ENCODE results near the gene DLX6.

The DLX6 gene

DNA sequence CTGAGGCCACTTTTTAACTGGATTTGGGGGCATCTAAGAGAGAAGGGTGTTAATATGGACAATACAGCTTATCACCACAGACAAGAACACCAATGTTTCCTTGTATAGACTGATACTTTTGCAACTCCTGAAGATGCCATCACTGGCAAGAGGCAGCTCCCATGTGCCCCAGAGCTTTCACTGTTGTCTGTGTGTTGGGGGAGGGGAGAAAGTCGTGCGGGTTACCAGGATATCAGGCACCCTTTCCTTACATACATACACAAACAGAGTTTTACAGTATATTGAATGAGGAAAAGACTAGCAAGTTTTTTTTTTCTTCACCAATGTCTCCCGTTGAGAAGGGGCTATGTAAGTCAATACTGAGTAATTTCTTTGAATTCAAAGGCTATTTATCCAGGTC is 4.1 kb upstream of the DLX6 start:
- Mint-ChIP-seq H3K27ac (no peak overlapping the region), H3K4me1 (ENCODE audit: low read depth) (peaks cover 2% of the 10 kb centered on the region), H3K27me3 (ENCODE audit: low read depth) (peaks cover 91% of the 10 kb centered on the region), H3K4me3 (no peak overlapping the region), H3K9me3 (no peaks in the 10 kb centered on the region), H3K36me3 (ENCODE audit: low read depth) (no peaks in the 10 kb centered on the region)
- no peak for DNase-seq (ENCODE audit: low spot score)

DNA sequence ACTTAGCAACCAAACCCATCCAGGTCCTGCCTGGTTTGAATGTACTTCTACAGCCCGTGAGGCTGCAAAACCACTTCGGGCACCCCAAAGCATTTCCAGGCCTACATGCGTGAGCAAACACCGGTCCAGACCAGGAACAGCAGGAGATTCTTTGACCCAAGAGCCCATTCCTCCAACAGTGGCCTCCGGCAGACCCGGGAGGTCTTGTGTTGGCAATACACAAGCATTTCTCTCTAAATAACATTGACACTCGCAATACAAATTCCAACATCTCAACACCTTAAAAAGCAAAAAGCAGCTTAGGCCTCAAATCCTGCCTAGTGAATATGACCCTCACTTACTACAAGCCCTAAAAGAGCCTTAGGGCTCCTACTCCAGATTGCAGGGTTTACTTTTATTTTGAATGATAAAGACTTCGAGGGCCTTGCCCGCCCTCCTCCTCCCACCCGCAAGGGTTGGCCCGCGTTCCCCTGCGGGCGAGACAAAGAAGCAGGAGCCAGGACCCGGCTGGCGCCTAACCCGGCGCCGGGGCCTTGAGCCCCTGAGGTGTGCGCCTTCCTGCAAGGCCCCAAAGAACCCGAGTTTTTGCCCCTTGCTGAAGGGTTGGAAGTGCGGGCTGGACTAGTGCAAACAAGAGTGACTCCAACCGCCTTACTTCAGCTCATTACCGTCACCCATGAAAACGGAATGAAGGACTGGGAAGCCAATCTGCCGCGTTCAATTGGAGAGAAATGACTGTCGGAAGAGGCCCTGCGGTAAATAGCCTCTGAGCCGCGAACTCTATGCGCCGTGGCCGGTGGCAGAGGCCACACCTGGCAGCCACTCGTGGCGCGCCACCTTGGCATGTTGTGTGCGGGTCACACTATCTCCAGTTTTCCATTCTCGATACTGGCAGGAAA is 3.4 kb upstream of the DLX6 start:
- peaks cover 4% of the 10 kb centered on the region for H3K4me1 Mint-ChIP-seq (ENCODE audit: low read depth)
- DNase-seq (ENCODE audit: low spot score): no peak
- no peak overlapping the region for H3K4me3 Mint-ChIP-seq
- no peak overlapping the region for H3K27ac Mint-ChIP-seq
- peaks cover 88% of the 10 kb centered on the region for H3K27me3 Mint-ChIP-seq (ENCODE audit: low read depth)
- H3K36me3 Mint-ChIP-seq (ENCODE audit: low read depth): no peaks in the 10 kb centered on the region
- no peaks in the 10 kb centered on the region for H3K9me3 Mint-ChIP-seq

DNA sequence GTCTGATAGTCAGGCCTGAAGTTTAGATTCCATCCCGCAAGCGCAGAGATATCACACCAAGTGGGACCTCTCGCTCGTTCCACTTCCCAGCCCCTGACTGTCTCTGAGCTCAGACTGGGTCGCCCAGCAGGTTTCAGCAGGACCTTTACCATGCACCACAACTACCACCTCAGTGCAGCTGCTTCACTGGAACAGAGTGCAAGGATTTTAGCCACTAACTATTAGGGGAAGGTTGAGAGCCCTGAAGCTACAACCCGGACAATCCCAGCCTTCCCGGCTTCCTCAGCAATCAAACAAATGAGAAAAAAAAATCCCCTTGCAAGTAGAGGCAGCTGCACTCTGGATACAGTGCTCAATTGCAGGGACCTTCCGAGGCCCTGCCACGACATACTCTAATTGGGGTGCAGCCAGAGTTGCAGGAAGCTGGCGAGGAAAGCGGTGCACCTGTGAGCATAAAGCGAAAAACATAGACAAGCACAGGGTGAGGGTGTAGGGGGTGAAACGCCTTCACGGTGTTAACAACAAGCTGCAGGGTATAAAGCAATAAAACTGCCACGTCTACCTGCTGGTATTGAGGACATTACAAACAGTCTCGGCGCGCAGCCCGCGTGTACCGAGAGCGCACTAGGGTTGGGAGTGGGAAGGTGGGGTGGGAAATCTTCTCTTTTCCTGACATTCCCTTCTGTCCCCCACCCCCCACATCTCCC is 2.6 kb upstream of the DLX6 start:
- DNase-seq (ENCODE audit: low spot score): no peak
- no peaks in the 10 kb centered on the region for H3K9me3 Mint-ChIP-seq
- no peak overlapping the region for H3K27ac Mint-ChIP-seq
- H3K4me1 Mint-ChIP-seq (ENCODE audit: low read depth): peaks cover 4% of the 10 kb centered on the region
- no peak overlapping the region for H3K4me3 Mint-ChIP-seq
- no peaks in the 10 kb centered on the region for H3K36me3 Mint-ChIP-seq (ENCODE audit: low read depth)
- H3K27me3 Mint-ChIP-seq (ENCODE audit: low read depth): peaks cover 88% of the 10 kb centered on the region

DNA sequence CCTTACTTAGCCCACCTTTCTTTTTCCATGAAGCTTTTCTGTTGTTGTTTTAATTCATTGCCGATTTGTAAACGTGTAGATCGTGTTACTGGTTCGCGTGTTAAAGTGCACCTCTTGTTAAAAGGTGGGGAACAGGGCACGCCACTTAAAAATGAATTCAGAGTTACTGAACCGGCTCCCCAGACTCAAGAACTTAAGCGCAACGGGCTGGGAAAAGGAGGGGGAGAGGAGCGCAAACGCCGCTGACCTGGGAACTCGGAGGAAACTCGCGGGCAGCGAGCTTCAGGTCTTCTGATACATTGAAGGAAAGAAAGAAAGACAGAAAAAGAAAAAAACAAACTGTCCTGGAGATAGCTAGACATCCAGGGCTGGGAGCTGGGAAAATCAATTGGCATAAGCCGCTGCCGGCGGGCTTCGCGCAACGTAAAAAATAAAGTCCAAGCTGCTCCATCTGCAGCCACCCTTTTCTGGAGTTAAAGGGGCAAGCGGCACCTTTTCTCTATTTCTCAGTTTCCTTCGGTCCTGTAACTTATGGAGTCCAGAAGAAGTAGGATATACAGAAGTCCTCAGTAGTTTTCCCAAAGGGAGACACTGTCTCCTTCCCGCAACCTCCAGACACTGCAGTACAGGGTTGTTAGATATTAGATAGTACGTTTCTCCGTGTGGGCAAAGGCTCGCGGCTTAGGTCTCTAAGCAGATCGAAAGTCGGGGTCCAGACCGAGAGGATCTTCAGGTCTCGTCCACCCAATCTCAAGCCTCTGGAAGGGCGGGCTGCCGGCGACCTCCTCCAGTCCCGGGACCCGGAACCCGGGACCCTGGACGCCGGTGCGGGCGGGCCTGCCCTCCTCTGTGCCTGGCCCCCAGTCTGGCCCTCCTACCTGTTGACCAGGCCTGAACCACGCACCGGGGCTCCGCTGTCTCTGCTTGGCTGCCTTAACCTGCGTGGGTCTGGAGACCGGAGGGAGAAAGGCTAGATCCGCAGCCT is 1.8 kb upstream of the DLX6 start:
- Mint-ChIP-seq H3K27ac (peak overlapping the region; percentile 9), H3K9me3 (no peaks in the 10 kb centered on the region), H3K4me1 (ENCODE audit: low read depth) (peaks cover 4% of the 10 kb centered on the region), H3K27me3 (ENCODE audit: low read depth) (peaks cover 87% of the 10 kb centered on the region), H3K4me3 (no peak overlapping the region), H3K36me3 (ENCODE audit: low read depth) (no peaks in the 10 kb centered on the region)
- no peak for DNase-seq (ENCODE audit: low spot score)

DNA sequence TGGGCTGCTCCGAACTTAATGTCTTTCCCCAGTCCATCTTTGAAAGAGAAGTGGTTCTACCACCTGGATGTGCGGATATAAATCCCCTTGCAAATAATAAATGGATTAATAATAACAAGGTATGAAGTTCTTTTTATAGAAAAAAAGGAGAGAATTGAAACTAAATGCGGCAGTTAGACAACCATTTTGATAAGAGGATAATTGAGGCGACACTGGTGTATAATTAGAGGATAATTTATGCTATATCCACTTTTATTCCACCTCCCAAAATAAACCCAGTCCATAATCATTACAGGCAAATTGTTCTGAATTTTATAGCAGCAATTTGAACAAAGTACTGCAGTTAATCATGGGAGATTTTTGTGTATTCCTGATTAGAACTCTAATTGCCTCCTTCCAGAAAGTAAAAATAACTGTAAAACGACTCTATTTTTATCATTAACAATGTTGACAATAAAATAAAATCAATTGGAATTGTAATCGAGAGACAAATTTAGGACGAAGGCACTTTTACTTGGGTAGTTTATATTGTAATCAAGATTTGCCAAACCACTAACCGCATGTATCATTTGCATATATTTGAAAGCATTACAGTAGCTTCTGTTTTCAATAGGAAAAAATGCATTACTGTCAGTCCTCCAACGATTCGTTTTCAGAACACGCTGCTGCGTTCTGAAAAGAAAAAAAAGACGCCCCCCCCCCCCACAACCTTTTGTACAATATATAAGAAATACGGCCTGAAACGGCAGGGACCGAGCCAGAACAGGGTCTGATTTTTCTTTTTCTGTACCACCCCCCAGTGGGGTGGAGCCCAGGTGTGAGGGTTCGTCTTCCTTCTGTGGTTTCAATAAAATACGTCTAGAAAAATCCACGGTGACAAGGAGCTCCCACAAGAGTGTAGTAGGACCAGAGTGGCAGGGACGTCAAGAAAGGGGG is 838 bp upstream of the DLX6 start:
- no peak for DNase-seq (ENCODE audit: low spot score)
- H3K4me3 Mint-ChIP-seq: peak overlapping the region; percentile 64
- peaks cover 4% of the 10 kb centered on the region for H3K4me1 Mint-ChIP-seq (ENCODE audit: low read depth)
- peak overlapping the region; percentile 45 for H3K27ac Mint-ChIP-seq
- no peaks in the 10 kb centered on the region for H3K9me3 Mint-ChIP-seq
- H3K36me3 Mint-ChIP-seq (ENCODE audit: low read depth): no peaks in the 10 kb centered on the region
- H3K27me3 Mint-ChIP-seq (ENCODE audit: low read depth): peaks cover 87% of the 10 kb centered on the region

DNA sequence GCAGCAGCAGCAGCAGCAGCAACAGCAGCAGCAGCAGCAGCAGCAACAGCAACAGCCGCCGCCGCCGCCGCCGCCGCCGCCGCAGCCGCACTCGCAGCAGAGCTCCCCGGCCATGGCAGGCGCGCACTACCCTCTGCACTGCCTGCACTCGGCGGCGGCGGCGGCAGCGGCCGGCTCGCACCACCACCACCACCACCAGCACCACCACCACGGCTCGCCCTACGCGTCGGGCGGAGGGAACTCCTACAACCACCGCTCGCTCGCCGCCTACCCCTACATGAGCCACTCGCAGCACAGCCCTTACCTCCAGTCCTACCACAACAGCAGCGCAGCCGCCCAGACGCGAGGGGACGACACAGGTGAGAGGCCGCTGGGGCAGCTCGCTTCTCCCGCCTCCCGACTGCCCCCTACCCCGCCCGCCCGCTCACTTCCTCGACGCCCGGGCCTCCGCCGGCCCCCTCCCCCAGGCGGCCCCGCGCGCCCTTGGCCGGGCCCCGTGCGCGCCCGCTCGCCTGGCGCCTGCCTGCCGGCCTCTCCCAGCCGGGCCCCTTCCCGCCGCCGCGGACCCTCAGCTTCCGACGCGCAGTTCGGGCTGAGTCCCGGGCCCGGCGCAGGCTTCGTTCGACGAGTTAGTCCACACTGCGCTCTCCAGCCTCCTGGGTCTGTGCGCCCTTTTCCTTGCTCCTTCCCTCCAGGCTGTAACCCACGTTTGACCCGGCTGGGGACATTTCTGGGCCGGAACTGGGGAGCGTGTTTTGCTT is 882 bp downstream of the DLX6 start:
- Mint-ChIP-seq H3K27me3 (ENCODE audit: low read depth) (peaks cover 87% of the 10 kb centered on the region), H3K36me3 (ENCODE audit: low read depth) (no peaks in the 10 kb centered on the region), H3K4me3 (peak overlapping the region; percentile 71), H3K9me3 (no peaks in the 10 kb centered on the region), H3K27ac (no peak overlapping the region), H3K4me1 (ENCODE audit: low read depth) (peaks cover 4% of the 10 kb centered on the region)
- DNase-seq (ENCODE audit: low spot score): peak; percentile 33

DNA sequence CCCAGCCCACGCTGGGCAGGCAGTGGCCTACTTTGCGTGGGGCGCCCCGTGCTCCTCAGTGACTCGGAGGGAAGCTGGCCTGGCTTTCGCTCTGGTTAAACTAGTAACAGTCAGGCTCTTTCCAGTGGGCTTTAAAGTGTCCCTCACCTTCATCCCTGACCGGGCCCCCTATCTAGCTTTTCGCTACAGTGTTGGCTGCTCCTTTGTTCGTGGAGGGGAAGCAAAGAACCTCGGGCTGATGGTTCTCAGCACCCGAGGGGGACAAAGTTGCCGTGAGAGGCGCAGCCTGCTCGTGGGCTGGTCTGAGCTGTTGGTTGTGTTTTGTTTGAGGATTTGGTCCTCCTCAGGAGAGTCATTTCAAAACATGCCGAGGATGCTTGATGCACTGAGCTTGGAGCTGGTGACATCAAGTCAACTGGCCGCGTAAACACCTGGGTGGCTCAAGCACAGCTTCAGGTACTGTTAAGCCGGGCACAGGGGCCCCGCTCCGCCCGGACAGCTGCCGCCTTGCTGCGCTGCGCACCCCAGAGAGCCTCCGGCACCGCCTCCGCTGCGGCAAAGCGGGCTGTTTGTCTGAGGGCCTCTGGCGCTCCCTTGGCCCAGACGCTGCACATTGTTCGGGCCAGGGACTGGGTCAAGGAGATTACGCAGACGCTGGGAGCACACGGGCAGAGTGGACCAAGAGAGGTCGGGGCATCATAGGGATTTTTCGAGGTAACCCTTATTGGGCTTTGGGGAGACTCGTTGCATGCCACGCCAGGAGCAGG is 1.6 kb downstream of the DLX6 start:
- no peak overlapping the region for H3K27ac Mint-ChIP-seq
- H3K36me3 Mint-ChIP-seq (ENCODE audit: low read depth): no peaks in the 10 kb centered on the region

DNA sequence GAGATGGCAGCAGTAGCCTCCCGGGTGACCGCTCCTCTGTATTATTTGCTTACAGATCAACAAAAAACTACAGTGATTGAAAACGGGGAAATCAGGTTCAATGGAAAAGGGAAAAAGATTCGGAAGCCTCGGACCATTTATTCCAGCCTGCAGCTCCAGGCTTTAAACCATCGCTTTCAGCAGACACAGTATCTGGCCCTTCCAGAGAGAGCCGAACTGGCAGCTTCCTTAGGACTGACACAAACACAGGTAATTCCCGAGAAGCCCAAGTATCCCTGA is 2.2 kb downstream of the DLX6 start:
- H3K4me3 Mint-ChIP-seq: no peak overlapping the region
- peaks cover 4% of the 10 kb centered on the region for H3K4me1 Mint-ChIP-seq (ENCODE audit: low read depth)
- peaks cover 87% of the 10 kb centered on the region for H3K27me3 Mint-ChIP-seq (ENCODE audit: low read depth)
- H3K9me3 Mint-ChIP-seq: no peaks in the 10 kb centered on the region
- no peaks in the 10 kb centered on the region for H3K36me3 Mint-ChIP-seq (ENCODE audit: low read depth)
- no peak for DNase-seq (ENCODE audit: low spot score)
- no peak overlapping the region for H3K27ac Mint-ChIP-seq

More for the DNA sequence above, 1.6 kb downstream of the DLX6 start:
- DNase-seq (ENCODE audit: low spot score): no peak
- Mint-ChIP-seq H3K4me3 (peak overlapping the region; percentile 66), H3K4me1 (ENCODE audit: low read depth) (peaks cover 4% of the 10 kb centered on the region), H3K27me3 (ENCODE audit: low read depth) (peaks cover 88% of the 10 kb centered on the region), H3K9me3 (no peaks in the 10 kb centered on the region)

DNA sequence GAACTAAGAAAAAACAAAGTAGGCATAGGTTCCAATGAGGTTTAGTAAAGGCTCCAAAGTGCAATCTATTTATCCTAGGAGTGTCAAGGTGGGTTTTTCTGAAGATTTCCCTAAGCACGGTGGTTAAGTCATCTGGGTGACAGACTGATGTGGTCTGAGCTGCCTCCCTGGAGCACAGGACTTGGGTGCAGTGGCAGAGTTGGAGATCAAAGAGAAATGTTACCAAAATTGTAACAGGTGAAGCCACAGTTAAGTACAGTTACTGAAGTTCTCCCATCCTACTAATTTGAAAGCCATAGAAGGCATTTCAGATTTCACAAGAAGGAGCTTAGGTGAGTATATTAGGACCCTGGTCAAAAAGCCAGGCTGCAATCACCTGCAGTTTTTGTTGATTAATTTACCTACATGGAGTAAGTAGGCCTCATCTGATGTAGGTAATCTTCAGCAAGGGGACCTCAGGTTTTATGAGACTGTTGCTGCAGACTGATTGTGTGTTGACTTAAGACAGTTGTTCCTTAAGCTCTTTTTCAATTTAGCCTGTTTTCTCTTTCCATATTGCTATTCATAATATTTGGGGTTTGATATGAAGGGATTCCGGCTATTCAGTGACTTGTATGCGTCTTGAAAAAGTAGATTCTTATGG is 3.0 kb downstream of the DLX6 start:
- DNase-seq (ENCODE audit: low spot score): no peak
- Mint-ChIP-seq H3K27me3 (ENCODE audit: low read depth) (peaks cover 87% of the 10 kb centered on the region), H3K4me3 (no peak overlapping the region), H3K4me1 (ENCODE audit: low read depth) (peaks cover 4% of the 10 kb centered on the region), H3K9me3 (no peaks in the 10 kb centered on the region), H3K36me3 (ENCODE audit: low read depth) (no peaks in the 10 kb centered on the region), H3K27ac (no peak overlapping the region)

DNA sequence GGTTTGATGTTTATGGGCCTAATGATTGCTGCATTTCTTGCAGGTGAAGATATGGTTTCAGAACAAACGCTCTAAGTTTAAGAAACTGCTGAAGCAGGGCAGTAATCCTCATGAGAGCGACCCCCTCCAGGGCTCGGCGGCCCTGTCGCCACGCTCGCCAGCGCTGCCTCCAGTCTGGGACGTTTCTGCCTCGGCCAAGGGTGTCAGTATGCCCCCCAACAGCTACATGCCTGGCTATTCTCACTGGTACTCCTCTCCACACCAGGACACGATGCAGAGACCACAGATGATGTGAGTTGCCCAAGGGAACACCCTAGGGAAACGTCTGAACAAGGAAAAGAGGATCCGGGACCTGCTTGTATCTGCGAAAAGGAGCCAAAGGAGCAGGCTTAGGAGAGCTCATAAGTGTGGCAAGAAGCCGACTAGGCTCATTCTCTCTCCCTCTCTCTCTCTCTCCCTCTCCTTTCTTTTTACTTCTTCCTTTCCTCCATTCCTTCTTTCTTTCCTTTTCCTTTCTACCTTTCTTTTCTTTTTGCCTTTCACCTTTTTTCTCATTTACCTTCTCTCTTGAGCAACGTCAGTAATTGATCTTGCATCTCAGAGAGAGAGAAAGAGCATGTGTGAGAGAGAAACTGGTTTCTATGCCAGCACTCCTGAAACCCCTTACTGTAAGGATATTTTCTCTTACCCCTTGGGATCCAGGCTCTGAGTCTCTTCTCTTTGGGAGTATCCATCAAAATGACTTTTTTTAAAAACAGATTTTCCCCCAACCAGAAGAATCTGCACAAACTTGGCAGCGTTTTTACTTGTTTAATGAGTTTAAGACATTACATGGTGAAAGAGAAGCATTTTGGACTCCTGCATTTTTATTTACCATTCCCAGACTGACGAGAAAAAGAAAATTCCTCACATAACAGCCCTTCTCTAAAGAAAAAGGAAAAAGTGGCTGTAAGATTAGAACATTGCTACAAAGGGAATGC is 4.7 kb downstream of the DLX6 start:
- Mint-ChIP-seq H3K27me3 (ENCODE audit: low read depth) (peaks cover 90% of the 10 kb centered on the region), H3K9me3 (no peaks in the 10 kb centered on the region), H3K4me3 (no peak overlapping the region), H3K27ac (no peak overlapping the region), H3K36me3 (ENCODE audit: low read depth) (no peaks in the 10 kb centered on the region), H3K4me1 (ENCODE audit: low read depth) (peaks cover 2% of the 10 kb centered on the region)
- DNase-seq (ENCODE audit: low spot score): no peak

DNA sequence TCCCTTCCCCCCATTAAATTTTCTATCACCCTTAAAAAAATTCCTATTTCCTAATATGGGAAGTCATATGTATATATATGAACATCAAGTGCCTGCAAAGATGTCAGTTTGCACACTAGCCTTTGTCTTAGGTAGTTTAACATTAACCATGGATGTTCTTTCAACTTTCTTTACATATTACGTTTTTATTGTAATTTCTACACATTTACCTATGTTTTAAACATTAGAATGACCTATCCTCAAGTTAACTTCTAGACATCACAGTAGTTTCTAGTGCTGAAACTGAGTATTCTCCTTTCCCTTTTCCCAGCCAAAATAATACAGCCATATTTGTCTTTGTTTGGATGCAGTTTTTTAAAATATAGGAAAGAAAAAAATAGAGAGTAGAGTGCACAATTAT is 5.8 kb downstream of the DLX6 start:
- Mint-ChIP-seq H3K4me3 (no peak overlapping the region), H3K9me3 (no peaks in the 10 kb centered on the region), H3K27ac (no peak overlapping the region), H3K36me3 (ENCODE audit: low read depth) (no peaks in the 10 kb centered on the region), H3K4me1 (ENCODE audit: low read depth) (peaks cover 2% of the 10 kb centered on the region), H3K27me3 (ENCODE audit: low read depth) (peaks cover 93% of the 10 kb centered on the region)
- no peak for DNase-seq (ENCODE audit: low spot score)
